NCI-H345 treated with DMSO at 0.1 percent for 48 hours (cell line): ENCODE results near the gene FRZB.

Experiments
- DNase-seq: peaks from one replicate; lab custom pipeline; 2025; ENCODE audit not compliant: unreplicated experiment; lab: John Stamatoyannopoulos, UW

The FRZB gene

GRCh38 chr2:182807319-182807718 is 59.1 kb downstream of the FRZB start:
- DNase-seq, result no peak

- DNase-seq, result no peak
Observed at GRCh38 chr2:182804128-182804527, 62.3 kb downstream of the FRZB start.

- DNase-seq, result no peak
Observed at GRCh38 chr2:182798736-182799135, 67.7 kb downstream of the FRZB start.

GRCh38 chr2:182792441-182792840 is 74.0 kb downstream of the FRZB start:
- DNase-seq, result no peak

GRCh38 chr2:182784777-182785176 is 81.7 kb downstream of the FRZB start:
- DNase-seq, result no peak

GRCh38 chr2:182784058-182784706 is 82.3 kb downstream of the FRZB start:
- DNase-seq, result no peak
